Mammary epithelial cell (primary cell): ENCODE data around the gene NANOS2.

ENCODE experiments used
- EZH2 ChIP-seq: IDR thresholded peaks from 2 replicates; pipeline ENCODE4 v1.6.1; 2012; ENCODE audit warnings: low read length, inconsistent platforms, borderline replicate concordance
- TF ChIP-seq, protein P1 (sequence below), 2 donors: IDR thresholded peaks in 1 of 2; conservative IDR thresholded peaks in 1 of 2; 2 replicates each; pipeline ENCODE4 v1.5.1; 2011 to 2012; ENCODE audit warnings: inconsistent platforms in 2 of 2, low read length in 2 of 2, mild to moderate bottlenecking in 2 of 2, control low read depth in 1 of 2, low read depth in 1 of 2; ENCODE audit not compliant: insufficient read depth in 1 of 2; ENCODE audit errors: extremely low read depth in 1 of 2

DNA sequence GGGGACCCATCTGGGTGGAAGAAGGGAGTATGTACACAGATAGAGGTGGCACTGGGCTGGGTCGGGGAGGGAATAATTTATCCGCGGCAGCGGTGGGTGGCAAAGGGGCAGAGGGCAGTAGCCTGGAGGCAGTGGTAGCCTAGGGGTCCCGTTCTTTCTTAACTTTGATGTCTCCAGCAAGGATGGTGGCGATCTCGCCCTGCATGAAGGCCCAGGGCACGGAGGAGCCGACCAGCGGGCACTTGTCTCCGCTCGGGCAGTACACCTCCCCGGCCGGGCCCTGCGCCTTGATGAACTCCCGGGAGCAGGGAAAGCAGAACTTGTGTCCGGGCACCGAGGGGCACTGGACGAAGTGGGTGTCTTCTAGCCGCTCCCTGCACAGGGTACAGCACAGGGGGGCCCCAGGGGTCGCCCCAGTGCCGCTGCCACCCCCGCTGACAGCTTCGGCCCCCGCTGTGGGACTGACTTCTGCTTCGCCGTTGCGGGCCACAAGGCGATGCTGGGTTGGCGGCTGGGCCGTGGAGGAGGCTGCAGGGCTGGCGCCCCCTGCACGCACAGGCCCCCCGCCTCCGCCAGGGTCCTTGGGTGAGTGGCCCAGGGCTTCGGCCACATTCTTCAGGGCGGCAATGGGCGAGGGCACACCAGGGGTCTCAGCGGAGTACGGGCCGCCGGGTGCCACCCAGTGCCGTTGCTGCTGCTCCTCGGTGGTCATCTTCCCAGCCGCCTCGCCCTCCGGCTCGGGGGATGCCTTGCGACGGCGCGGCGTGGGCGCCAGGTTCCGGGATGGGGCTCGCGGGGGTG lies 30.5 kb downstream of the NANOS2 start:
- TF ChIP-seq, protein P1, sequence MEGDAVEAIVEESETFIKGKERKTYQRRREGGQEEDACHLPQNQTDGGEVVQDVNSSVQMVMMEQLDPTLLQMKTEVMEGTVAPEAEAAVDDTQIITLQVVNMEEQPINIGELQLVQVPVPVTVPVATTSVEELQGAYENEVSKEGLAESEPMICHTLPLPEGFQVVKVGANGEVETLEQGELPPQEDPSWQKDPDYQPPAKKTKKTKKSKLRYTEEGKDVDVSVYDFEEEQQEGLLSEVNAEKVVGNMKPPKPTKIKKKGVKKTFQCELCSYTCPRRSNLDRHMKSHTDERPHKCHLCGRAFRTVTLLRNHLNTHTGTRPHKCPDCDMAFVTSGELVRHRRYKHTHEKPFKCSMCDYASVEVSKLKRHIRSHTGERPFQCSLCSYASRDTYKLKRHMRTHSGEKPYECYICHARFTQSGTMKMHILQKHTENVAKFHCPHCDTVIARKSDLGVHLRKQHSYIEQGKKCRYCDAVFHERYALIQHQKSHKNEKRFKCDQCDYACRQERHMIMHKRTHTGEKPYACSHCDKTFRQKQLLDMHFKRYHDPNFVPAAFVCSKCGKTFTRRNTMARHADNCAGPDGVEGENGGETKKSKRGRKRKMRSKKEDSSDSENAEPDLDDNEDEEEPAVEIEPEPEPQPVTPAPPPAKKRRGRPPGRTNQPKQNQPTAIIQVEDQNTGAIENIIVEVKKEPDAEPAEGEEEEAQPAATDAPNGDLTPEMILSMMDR (conservative IDR thresholded peaks at IDR 0.05 in 1 of 2, IDR thresholded peaks at IDR 0.05 in 1 of 2; ENCODE audit: extremely low read depth in 1 of 2, insufficient read depth in 1 of 2, low read depth in 1 of 2, low read length in 2 of 2): no peak
- no peak for TF ChIP-seq EZH2
